Naive thymus-derived CD4-positive, alpha-beta T cell (primary cell): ENCODE results near the gene TOP3B. TPM values are rescaled to one million over a fixed set of nuclear protein-coding genes. Genes with fewer than 3 reads are reported as not detected.

Source experiments
- ATAC-seq: fragments of 150-1000 bp; cut with Tn5 transposase; 2 replicates; pipeline ENCODE4 v1.10.0; 2021; ENCODE audit warnings: mild to moderate bottlenecking, moderate library complexity
- CTCF ChIA-PET: fragments of 350-600 bp; sonication (Branson Sonifier 250); formaldehyde crosslinking; loops from one replicate; lab custom pipeline; 2021; ENCODE audit warnings: antibody characterized with exemption; lab: Charles Lee
- POLR2A ChIA-PET: fragments of 350-600 bp; sonication (Branson Sonifier 250); formaldehyde crosslinking; loops from one replicate; lab custom pipeline; 2021; ENCODE audit warnings: antibody characterized with exemption, inconsistent platforms; lab: Charles Lee
- DNase-seq, 9 donors: peaks; one replicate each; pipeline versions ENCODE4 v3.0.0 to v3.0.0-alpha.2; 2020 to 2022; ENCODE audit warnings: mixed read lengths in 1 of 9
- H3K27ac ChIP-seq: one replicate; pipeline ENCODE4 v1.7.0; 2013; ENCODE audit warnings: mild to moderate bottlenecking, low read depth, low read length, moderate library complexity
- H3K27me3 ChIP-seq, 2 donors: one replicate each; pipeline ENCODE4 v1.7.0; 2013; ENCODE audit warnings: low read length in 2 of 2, mild to moderate bottlenecking in 2 of 2, moderate library complexity in 2 of 2; ENCODE audit not compliant: control insufficient read depth in 2 of 2, insufficient read depth in 2 of 2
- H3K36me3 ChIP-seq, 3 experiments: 1 replicate in 2 of 3; 2 replicates in 1 of 3; pipeline ENCODE4 v1.7.0; 2013; ENCODE audit warnings: low read length in 3 of 3, mild to moderate bottlenecking in 3 of 3, moderate library complexity in 1 of 3; ENCODE audit not compliant: insufficient read depth in 3 of 3, control insufficient read depth in 2 of 3
- H3K4me1 ChIP-seq, 2 donors: one replicate each; pipeline ENCODE4 v1.7.0; 2013; ENCODE audit warnings: low read length in 2 of 2, mild to moderate bottlenecking in 2 of 2, moderate library complexity in 1 of 2; ENCODE audit not compliant: control insufficient read depth in 2 of 2, insufficient read depth in 2 of 2
- H3K4me3 ChIP-seq: 2 replicates; pipeline ENCODE4 v1.7.0; 2013; ENCODE audit warnings: mild to moderate bottlenecking, low read length
- H3K9me3 ChIP-seq, 3 experiments: 1 replicate in 2 of 3; 2 replicates in 1 of 3; pipeline ENCODE4 v1.7.0; 2013; ENCODE audit warnings: low read length in 3 of 3; ENCODE audit not compliant: control insufficient read depth in 2 of 3
- H3K27ac Mint-ChIP-seq, 9 donors: one replicate each; pipeline ENCODE4 v1.8.0; 2020 to 2022; ENCODE audit warnings: mixed read lengths in 9 of 9, mild to moderate bottlenecking in 8 of 9, moderate library complexity in 5 of 9, inconsistent platforms in 2 of 9
- H3K27me3 Mint-ChIP-seq, 5 donors: one replicate each; pipeline ENCODE4 v1.8.0; 2021 to 2022; ENCODE audit warnings: mixed read lengths in 5 of 5, mild to moderate bottlenecking in 1 of 5
- H3K36me3 Mint-ChIP-seq, 5 donors: one replicate each; pipeline ENCODE4 v1.8.0; 2020 to 2022; ENCODE audit warnings: mixed read lengths in 5 of 5, mild to moderate bottlenecking in 3 of 5, inconsistent platforms in 1 of 5
- H3K4me1 Mint-ChIP-seq, 7 donors: one replicate each; pipeline ENCODE4 v1.8.0; 2020 to 2022; ENCODE audit warnings: mixed read lengths in 7 of 7, mild to moderate bottlenecking in 3 of 7, inconsistent platforms in 1 of 7
- H3K4me3 Mint-ChIP-seq, 10 donors: one replicate each; pipeline ENCODE4 v1.8.0; 2020 to 2022; ENCODE audit warnings: mild to moderate bottlenecking in 10 of 10, mixed read lengths in 10 of 10, moderate library complexity in 6 of 10, inconsistent platforms in 2 of 10
- H3K9me3 Mint-ChIP-seq, 11 donors: one replicate each; pipeline ENCODE4 v1.8.0; 2020 to 2022; ENCODE audit warnings: mixed read lengths in 11 of 11, mild to moderate bottlenecking in 4 of 11, inconsistent platforms in 1 of 11, moderate library complexity in 1 of 11
- intact Hi-C, 2 donors: fragments of 100-400 bp; cut with micrococcal nuclease; formaldehyde crosslinking; loops; one replicate each; pipeline ENCODE4 v1.15.1; 2023
- polyA plus RNA-seq, 2 donors: library from polyadenylated mRNA; unstranded; fragments of 300-500 nt; fragmentation: Illumina TruSeq; gene quantifications; one replicate each; pipeline ENCODE4 v1.2.3, GENCODE V29; 2021
- total RNA-seq, 6 experiments: library from RNA in 5 of 6; stranded (reverse) in 5 of 6; gene quantifications; 1 replicate in 5 of 6; 2 replicates in 1 of 6; pipeline ENCODE4 v1.2.3 and lab custom pipeline; 2021 to 2026

The TOP3B gene
- total and polyA plus RNA-seq, 7 experiments from 2014 or later = 8.4 to 80.5 (median 49.5) TPM

DNA sequence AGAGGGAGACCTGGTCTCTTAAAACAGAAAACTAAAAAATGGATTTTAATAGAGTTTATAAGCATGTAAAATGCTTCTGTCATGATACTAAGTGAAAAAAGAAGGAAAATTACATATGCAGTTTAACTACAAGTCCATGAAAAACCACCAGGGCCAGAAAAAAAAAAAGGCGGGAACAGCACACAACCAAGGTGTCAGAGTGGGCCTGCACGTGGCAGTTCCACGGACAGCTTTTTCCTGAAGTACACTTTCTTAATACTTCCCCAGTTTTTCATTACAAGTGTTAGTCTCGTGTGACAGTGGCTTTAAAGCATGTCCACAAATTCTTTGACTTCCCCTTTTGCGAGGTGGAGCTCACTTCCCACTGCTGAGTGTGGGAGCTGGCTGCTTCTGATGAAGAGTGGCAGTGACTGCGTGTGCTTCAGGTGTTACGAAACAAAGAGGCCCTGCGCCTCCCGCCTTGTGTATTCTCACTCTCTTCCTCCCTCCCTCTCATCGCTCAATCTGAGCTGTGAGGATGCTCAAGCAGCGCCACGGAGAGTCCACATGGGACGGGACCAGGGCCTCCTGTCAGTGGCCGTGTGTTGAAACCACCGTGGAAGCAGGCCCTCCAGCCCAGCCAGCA, 46.3 kb downstream of the TOP3B start:
- no peak overlapping the region for H3K4me3 ChIP-seq
- ATAC-seq (peak; percentile 45), DNase-seq (no peak)
- Mint-ChIP-seq H3K9me3 (no peaks in the 10 kb centered on the region), H3K27ac (peak overlapping the region in 3 of 9 donors; percentile 26 to 55 (median 41)), H3K27me3 (no peaks in the 10 kb centered on the region), H3K36me3 (peaks cover 0 to 17% (median 0%) of the 10 kb centered on the region in 5 donors), H3K4me1 (peaks cover 12 to 37% (median 31%) of the 10 kb centered on the region in 7 donors), H3K4me3 (no peak overlapping the region)
- ChIA-PET CTCF (interaction anchor here (6.3 kb wide), 1 partner anchor 16 kb away, joined by 63 read pairs; the partner anchor contains the start of gene PPM1F), POLR2A (no interaction called here)
- H3K27ac ChIP-seq = no peak overlapping the region
- H3K27me3 ChIP-seq = no peaks in the 10 kb centered on the region
- H3K36me3 ChIP-seq = peaks cover 0 to 20% (median 0%) of the 10 kb centered on the region in 3 experiments
- H3K4me1 ChIP-seq = peaks cover 12 to 13% of the 10 kb centered on the region in 2 donors
- H3K9me3 ChIP-seq = no peaks in the 10 kb centered on the region
- intact Hi-C loops = loop anchor here in 1 of 2 donors (5.0 kb wide), 2 partner anchors 199 to 224 kb away; partner anchors contain the start of gene YPEL1

DNA sequence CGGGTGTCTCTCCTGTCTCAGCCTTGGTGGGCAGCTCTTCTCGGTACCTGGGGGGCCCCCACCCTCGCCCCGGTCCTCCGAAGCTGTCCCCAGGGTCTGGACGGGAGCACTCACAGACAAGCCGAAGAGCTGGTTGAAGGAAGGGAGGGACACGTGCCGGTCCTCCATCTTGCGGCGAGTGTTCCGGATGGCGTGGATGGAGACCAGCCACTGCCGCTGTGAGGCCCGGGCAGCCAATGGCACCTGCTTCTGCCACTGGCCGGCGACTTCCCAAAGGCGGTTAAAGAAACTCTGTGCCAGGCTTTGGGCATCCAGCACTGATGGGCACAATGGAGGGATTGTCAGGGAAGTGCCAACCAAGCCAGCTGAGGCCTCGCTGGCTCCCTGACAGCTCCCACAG, 48.7 kb downstream of the TOP3B start:
- intact Hi-C loops = no loop called here
- Mint-ChIP-seq H3K27ac (no peak overlapping the region), H3K36me3 (peaks cover 0 to 32% (median 6%) of the 10 kb centered on the region in 5 donors), H3K4me1 (peaks cover 5 to 24% (median 21%) of the 10 kb centered on the region in 7 donors), H3K9me3 (no peaks in the 10 kb centered on the region), H3K27me3 (no peaks in the 10 kb centered on the region), H3K4me3 (no peak overlapping the region)
- CTCF ChIA-PET = interaction anchor here (1.5 kb wide), 1 partner anchor 19 kb away, joined by 4 read pairs; the partner anchor contains the start of gene PPM1F
- Histone ChIP-seq H3K9me3 (no peaks in the 10 kb centered on the region), H3K27ac (no peak overlapping the region), H3K4me3 (no peak overlapping the region), H3K27me3 (no peaks in the 10 kb centered on the region), H3K4me1 (peaks cover 12 to 13% of the 10 kb centered on the region in 2 donors), H3K36me3 (peaks cover 0 to 43% (median 5%) of the 10 kb centered on the region in 3 experiments)
- POLR2A ChIA-PET = no interaction called here
- DNase-seq = no peak
- no peak for ATAC-seq

DNA sequence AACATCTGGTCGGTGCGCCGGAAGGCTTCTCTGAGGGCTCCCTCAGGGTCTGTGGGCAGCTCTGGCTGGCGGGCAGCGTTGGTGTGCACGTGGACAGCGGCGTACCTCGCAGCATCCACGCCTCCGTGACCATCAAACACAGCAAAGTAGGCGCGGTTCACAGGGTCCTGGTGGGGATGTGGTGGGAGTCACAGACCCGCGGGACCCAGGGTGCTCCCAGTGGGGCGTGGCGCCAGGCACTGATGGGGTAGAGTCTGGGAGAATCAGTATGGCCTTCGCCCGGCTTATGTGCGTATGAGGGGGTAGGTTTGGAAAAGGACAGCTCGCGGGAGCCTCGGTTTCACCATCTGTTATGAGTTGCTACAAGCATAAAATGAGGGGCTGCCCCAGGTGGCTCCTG, 49.2 kb downstream of the TOP3B start:
- Mint-ChIP-seq H3K9me3 (no peaks in the 10 kb centered on the region), H3K4me3 (no peak overlapping the region), H3K27ac (peak overlapping the region in 1 of 9 donors; percentile 28), H3K27me3 (no peaks in the 10 kb centered on the region), H3K36me3 (peaks cover 0 to 36% (median 6%) of the 10 kb centered on the region in 5 donors), H3K4me1 (peaks cover 5 to 20% (median 17%) of the 10 kb centered on the region in 7 donors)
- no peak for ATAC-seq
- POLR2A ChIA-PET = no interaction called here
- intact Hi-C loops = no loop called here
- CTCF ChIA-PET = interaction anchor here (1.5 kb wide), 1 partner anchor 19 kb away, joined by 4 read pairs; the partner anchor contains the start of gene PPM1F
- Histone ChIP-seq H3K27me3 (no peaks in the 10 kb centered on the region), H3K4me1 (peaks cover 9 to 11% of the 10 kb centered on the region in 2 donors), H3K9me3 (no peaks in the 10 kb centered on the region), H3K4me3 (no peak overlapping the region), H3K27ac (no peak overlapping the region), H3K36me3 (peaks cover 0 to 47% (median 5%) of the 10 kb centered on the region in 3 experiments)
- DNase-seq = no peak

DNA sequence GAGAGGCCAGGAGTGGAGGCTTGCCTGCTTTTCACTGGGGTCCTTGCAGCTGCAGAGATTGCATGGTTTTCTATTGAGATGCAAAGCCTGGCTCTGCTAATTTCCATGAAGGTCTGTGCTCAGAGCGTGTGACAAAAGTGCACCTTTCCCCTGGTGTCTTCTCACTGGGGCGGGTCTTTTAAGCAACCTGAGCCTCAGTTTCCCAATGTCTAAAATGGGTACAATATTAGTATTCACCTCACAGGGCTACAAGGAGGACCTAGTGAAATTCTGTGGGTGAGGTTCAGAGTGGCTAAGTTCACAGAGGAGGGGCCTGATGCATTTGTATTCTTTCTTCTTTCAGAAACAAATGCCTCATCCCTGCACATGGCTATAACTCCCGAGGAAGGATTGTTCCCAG, 50.2 kb downstream of the TOP3B start:
- H3K27ac Mint-ChIP-seq = no peak overlapping the region
- Histone ChIP-seq H3K27me3 (no peaks in the 10 kb centered on the region), H3K9me3 (no peaks in the 10 kb centered on the region), H3K27ac (no peak overlapping the region), H3K4me1 (peaks cover under 1 to 2% of the 10 kb centered on the region in 2 donors), H3K36me3 (peaks cover 0 to 53% (median 5%) of the 10 kb centered on the region in 3 experiments), H3K4me3 (no peak overlapping the region)
- ChIA-PET CTCF (no interaction called here), POLR2A (no interaction called here)
- H3K36me3 Mint-ChIP-seq = peaks cover 0 to 39% (median 6%) of the 10 kb centered on the region in 5 donors
- H3K4me3 Mint-ChIP-seq = no peak overlapping the region
- peaks cover 0 to 12% (median 7%) of the 10 kb centered on the region in 7 donors for H3K4me1 Mint-ChIP-seq
- no peaks in the 10 kb centered on the region for H3K27me3 Mint-ChIP-seq
- H3K9me3 Mint-ChIP-seq = no peaks in the 10 kb centered on the region
- ATAC-seq = no peak
- intact Hi-C loops = no loop called here
- DNase-seq = no peak

DNA sequence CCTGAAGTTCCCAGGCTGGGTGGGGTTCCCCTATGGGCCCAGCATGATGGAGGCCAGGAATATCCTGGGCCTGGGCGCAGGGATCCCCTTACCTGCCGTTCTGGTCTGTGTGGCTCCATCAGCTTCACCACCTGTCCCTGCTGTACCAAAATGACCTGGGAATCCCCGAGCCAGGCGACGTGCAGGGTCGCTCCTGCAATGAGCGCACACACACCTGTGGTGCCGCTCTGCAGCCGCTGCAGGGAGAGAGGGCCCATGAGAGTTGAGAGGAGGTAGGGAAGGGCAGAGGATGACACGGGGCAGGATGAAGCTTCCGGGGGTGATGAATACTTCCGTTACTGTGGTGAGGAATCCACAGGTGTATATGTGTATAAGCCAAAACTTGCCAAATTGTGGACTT, 51.5 kb downstream of the TOP3B start:
- intact Hi-C loops = no loop called here
- Histone ChIP-seq H3K27me3 (no peaks in the 10 kb centered on the region), H3K9me3 (no peaks in the 10 kb centered on the region), H3K36me3 (peaks cover 0 to 64% (median 5%) of the 10 kb centered on the region in 3 experiments), H3K27ac (no peak overlapping the region), H3K4me3 (no peak overlapping the region), H3K4me1 (no peaks in the 10 kb centered on the region)
- ATAC-seq (no peak), DNase-seq (no peak)
- peaks cover 0 to 3% (median 0%) of the 10 kb centered on the region in 7 donors for H3K4me1 Mint-ChIP-seq
- POLR2A ChIA-PET = no interaction called here
- H3K4me3 Mint-ChIP-seq = no peak overlapping the region
- H3K27me3 Mint-ChIP-seq = no peaks in the 10 kb centered on the region
- CTCF ChIA-PET = no interaction called here
- H3K27ac Mint-ChIP-seq = no peak overlapping the region
- H3K9me3 Mint-ChIP-seq = no peaks in the 10 kb centered on the region
- H3K36me3 Mint-ChIP-seq = peaks cover 0 to 36% (median 7%) of the 10 kb centered on the region in 5 donors

DNA sequence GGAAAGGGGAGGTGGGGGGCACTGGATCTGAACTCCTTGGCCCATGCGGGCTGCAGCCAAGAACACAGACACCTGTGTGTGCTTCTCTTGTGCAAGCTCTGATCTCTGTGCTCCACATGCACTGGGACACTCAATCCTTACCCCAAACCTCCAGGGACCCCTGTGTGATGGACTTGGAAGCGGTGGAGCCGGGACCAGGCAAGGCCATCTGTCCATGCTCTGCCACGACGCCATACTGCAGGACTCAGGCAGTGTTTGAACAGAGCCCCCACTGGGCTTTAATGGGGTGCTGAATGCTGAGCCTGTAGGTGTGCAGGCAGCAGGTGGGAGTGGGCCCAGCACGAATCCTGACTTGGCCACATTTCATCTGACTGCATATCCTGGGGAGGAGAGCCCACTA, 53.3 kb downstream of the TOP3B start:
- H3K27me3 ChIP-seq = no peaks in the 10 kb centered on the region
- no peaks in the 10 kb centered on the region for H3K4me1 ChIP-seq
- H3K36me3 Mint-ChIP-seq = peaks cover 0 to 32% (median 7%) of the 10 kb centered on the region in 5 donors
- no peaks in the 10 kb centered on the region for H3K9me3 ChIP-seq
- H3K4me1 Mint-ChIP-seq = peaks cover 0 to 3% (median 0%) of the 10 kb centered on the region in 7 donors
- CTCF ChIA-PET = no interaction called here
- H3K4me3 ChIP-seq = no peak overlapping the region
- POLR2A ChIA-PET = no interaction called here
- intact Hi-C loops = no loop called here
- H3K36me3 ChIP-seq = peaks cover 0 to 73% (median 5%) of the 10 kb centered on the region in 3 experiments
- ATAC-seq = no peak
- H3K4me3 Mint-ChIP-seq = no peak overlapping the region
- no peaks in the 10 kb centered on the region for H3K27me3 Mint-ChIP-seq
- DNase-seq = no peak
- H3K27ac ChIP-seq = no peak overlapping the region
- H3K27ac Mint-ChIP-seq = no peak overlapping the region
- H3K9me3 Mint-ChIP-seq = no peaks in the 10 kb centered on the region
